Kidney tubule cell (primary cell): ENCODE data around the gene MIB2.

Source experiments
- DNase-seq: peaks from one replicate; pipeline ENCODE4 v3.0.0-alpha.2; 2018; ENCODE audit warnings: low spot score

Gene MIB2

DNA sequence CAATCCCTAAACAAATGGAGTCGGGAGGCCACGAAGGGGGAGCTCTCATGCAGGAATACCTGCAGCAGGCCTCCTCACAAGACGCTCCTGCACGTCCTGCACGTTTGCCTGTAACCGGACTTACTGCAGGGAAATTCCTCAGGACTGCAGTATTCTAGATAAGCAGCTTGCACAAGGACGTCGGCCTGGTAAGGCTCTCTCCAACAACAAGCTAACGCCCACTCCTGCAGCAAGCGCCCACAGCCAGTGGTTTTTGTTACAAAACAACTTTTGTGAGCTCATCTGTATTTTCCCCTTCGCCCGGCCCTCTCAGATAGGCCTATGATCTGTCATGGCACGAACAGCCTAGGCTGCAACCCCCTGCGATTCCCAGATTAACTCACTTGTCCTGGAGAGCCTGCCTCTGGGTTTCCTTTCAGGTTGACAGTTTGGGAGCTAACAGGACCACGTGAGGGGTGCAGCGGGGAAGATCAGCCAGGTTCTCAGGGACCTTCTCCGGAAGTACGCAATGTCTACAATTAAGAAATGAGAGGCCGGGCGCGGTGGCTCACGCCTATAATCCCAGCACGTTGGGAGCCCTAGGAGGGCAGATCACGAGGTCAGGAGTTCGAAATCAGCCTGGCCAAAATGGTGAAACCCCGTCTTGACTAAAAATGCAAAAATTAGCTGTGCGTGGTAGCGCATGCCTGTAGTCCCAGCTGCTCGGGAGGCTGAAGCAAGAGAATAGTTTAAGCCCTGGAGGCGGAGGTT is 921 bp upstream of the MIB2 start:
- DNase-seq: peak; percentile 84

DNA sequence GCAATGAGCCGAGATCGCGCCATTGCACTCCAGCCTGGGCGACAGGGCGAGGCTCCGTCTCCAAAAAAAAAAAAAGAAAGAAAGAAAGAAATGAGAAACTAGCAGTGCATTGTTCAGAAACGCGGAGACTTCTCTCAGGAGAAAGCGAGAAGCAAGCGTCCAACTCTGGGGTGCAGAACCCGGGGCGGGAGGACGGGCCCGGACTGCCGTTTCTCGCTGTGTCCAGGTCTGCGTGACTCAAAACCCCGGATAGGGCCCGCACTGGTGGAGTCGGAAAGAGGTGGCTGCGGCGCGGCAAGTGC is 395 bp upstream of the MIB2 start:
- DNase-seq: no peak

DNA sequence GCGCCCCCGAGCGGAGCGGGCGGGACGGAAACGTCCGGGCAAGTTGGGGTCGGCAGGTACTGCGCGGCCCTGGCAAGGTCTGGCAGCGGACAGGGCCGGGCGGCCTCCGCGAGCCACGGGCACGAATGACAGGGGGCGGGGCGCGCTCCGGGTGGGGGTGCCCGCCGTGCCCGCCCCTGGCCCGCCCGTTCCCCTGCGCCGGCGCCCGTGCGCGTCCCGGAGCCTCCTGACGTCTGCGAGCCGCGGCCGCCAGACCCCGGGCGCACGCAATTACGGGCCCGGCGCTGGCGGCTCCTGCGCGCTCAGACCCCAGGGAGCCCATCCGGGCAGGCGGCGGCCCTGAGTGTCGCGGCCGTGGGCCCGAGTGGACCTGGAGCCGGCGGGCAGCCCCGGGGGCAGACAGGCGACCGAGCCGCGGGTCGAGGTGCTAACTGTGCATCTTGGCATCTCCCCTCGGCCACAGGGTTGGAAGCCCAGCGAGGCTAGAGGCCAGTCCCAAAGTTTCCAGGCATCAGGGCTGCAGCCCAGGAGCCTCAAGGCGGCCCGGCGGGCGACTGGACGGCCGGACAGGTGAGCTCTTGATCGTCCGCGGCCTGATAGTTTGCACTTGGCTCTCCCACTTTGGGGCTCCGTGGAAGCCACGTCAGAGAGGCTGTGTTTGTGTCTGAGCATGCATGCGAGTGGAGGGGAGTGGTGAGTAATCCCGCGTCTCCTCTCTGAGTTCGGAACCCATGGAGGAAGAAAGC is 918 bp downstream of the MIB2 start:
- peak; percentile 34 for DNase-seq

DNA sequence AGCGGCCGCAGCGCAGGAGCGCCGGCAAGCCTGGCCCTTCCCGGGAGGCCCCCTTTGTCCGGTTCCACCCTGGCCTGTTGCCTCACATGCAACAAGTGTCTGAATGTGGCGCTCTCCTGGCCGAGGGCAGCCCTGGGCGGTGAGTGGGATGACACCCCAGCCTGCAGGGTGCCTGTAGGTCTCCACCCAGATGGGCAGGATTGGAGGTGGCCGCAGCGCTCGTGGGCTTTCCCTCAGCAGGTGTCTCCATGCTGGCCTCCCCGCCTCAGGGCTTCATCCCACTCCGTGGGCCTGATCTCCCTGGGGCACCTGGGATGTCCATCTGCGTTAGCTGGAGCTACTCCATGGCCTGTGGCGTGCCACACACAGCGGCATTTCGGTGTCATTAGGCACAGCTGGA is 1.5 kb downstream of the MIB2 start:
- no peak for DNase-seq

DNA sequence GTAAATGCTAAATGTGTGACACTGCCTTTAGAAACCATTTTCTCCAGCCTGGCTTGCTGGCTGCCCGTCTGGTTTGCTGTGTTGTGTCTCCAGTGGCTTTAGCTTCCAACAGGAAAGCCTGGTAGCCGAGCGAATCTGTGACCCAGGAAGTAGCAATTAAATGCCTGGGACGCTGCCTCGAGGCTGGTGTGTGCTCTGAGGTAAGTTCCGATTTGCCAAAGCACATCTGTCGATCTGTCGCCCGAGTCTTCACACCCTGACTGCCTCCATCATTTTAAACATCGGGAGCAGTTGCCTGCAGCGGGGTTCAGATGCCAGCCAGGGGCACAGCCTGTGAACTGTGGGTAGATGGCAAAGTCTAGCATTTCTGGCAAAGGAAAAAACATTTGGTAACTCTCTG is 2.2 kb downstream of the MIB2 start:
- no peak for DNase-seq

GRCh38 chr1:1617925-1618324 is 2.6 kb downstream of the MIB2 start:
- no peak for DNase-seq

DNA sequence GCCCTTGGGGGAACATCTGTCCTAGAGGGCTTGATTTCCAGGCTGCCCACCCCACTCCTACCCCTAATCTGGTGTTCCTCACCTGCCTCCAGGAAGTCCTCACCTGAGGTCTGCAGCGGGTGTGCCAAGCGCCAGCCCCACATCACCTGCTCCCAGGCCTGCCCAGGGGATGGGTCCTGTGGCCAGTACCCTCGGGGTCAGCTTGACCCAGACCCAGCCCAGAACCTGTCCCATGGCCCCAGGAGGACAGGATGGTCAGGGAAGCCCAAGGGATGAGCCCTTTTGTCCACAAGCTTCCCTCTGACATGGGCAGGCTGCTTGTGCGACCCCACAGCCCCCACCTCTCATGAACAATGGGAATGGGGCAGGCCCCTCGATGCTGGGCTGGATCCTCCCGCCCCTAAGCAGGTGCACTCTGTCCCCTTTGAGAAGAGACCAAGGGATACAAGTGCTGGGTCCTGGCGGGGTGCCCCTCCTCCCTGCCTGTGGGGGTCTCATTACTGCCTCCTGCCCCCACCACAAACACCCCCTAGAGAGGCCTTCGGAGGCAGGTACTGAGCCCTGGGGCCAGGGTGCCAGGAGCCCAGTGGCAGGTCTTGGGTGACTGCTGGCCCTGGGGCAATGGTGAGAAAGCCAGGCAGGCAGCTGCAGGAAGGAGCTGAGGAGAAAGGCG is 3.2 kb downstream of the MIB2 start:
- DNase-seq: no peak

DNA sequence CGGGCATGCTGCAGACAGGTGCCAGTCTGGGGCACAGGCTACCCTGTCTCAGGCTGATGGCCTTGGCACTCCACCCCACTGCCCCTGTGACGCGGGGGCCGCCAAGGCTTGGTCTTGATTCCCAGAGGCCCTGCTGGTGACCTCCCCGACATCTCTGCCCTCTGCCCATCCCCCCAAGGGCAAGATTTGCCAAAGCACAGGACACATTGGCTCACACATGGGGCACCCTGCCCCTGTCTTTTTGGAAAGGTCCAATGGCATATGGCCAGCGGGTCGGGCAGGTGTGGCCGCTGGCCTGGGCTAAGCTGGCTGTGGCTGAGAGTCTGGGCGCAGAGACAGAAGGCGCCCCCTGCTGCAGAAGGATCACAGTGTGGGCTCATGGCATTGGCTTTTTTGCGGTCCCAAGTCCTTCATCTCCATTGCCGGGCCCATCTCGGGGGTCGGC is 4.6 kb downstream of the MIB2 start:
- DNase-seq: no peak

DNA sequence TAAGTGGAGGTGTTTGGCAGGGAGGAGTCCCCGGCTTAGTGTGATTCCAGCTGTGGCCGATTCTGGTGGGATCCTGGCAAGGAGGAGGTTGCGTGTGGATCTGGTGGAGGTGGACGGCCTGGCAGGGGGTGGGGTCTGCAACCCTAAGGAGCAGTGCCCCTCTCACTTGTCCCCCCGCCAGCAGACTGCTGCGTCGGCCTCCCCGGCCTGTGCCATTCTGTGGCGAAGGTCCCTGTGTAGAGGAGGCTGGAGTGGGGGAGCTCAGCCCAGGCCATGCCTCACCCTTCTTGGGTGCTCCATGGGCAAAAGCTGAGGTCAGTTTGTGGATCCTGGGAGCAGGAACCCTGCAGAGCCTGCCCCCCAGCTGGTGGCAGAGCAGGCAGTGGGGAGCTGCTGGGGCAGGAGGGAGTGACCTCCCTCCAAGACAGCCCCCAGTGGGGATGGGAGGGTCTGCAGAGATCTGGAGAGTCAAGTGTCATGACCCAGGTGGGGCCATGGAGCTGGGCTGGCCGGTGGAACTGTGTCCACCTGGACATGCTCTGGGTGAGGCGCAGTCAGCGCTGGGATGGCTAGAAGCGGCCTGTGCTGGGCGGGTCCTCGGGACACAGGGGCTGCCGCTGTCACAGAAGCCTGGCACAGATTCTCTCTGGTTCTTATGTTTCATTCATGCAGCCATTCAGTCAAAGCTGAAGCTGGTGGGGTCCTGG is 5.3 kb downstream of the MIB2 start:
- no peak for DNase-seq

DNA sequence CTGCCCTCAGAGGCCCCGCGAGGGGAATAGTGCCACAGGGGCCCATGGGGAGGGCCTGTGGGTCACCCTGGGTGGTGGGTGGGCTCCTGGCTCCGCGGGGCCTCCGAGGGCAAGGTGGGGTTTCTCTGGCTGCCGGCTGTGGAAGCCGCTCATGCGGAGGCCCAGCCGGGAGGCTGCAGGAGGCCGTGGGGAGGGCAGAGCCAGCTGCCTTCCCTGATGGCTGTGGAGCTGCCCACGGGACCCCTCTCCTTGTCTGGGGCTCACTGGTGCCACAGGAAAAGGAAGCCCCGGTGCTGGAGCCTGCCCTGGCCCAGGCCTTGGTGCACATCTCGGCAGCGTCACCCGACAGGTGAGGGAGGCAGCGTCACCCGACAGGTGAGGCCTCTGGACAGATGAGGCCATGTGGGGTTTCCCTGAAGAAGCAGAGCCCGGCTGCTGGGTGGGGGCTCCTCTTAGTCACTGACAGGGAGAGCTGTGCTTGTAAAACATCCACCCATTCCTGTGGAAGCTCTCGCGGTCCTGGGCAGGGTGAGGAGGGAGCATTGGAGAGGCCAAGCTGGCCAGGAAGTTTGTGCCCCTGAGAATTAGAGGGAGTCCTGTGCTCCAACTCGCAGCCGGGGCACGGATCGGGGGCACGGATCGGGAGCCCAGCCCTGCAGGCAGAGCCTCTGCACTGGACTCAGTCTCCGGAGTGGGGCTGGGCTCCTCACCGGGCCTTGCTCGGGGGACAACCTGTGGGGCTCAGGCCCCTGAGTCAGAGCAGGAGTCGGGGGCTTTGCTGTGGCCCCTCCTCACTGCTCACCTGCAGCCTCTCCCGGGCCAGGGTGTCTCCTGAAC is 6.1 kb downstream of the MIB2 start:
- DNase-seq: no peak

DNA sequence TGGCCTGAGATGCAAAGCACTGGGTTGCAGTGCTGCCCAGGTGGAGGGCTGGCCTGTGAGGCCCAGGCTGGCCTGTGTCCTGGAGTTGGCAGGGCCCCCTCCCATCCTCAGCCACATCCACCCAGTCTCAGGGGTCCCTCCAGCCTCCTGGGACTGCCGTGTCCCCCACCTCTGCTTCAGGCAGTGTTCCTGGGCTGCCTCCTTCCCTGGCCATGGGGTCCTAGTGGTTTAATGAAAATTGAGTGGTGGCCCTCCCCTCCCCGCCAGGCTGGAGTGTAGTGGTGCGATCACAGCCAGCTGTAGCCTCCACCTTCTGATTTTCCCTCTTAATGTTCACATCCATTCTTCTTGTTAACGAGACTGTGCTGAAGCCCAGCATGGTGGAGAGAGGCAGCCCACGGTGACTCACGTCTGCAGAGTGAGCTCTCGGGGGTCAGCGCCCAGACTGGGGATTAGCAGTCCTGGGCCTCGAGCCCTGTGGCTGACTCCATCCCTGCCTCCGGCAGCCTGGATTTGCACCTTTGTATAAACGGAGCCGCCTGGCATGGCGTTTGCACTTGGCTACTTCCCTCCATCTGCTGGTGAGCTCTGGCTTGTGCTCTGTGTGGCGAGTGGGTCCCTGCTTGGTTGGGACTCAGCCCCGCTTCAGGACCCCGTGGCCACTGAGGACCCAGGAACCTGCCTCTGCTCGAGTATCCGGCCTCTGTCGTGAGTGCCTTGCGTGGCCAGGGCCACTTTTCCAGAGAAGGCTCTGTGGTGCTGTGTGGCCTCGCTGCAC is 6.9 kb downstream of the MIB2 start:
- DNase-seq: no peak

DNA sequence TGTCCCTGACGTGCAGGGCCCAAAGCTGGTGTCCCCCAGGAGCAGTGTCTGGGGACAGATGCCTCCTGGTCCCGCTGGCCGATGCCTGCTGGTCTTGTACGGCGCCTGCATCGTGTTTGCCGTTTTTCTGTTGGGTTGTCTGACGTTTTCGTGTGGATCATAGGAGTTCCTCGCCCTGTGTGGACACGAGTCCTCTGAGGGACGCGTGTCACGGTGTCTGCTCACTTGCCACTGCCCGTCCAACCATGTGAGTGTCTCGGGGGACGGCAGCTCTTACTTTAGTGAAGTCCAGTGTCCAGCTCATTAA is 7.4 kb downstream of the MIB2 start:
- DNase-seq: no peak

DNA sequence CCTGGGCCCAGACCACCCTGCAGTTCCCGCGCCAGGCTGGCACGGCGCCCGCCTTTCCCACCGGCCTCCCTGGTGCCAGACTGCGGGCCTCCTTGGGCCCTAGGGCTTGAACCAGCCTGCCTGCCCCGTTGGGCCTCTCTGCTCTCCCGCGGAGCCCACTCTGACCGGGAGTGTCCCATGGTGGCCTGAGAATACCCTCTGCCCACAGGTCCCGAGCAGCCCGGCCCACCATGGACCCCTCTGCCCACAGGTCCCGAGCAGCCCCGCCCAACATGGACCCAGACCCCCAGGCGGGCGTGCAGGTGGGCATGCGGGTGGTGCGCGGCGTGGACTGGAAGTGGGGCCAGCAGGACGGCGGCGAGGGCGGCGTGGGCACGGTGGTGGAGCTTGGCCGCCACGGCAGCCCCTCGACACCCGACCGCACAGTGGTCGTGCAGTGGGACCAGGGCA is 7.9 kb downstream of the MIB2 start:
- no peak for DNase-seq

DNA sequence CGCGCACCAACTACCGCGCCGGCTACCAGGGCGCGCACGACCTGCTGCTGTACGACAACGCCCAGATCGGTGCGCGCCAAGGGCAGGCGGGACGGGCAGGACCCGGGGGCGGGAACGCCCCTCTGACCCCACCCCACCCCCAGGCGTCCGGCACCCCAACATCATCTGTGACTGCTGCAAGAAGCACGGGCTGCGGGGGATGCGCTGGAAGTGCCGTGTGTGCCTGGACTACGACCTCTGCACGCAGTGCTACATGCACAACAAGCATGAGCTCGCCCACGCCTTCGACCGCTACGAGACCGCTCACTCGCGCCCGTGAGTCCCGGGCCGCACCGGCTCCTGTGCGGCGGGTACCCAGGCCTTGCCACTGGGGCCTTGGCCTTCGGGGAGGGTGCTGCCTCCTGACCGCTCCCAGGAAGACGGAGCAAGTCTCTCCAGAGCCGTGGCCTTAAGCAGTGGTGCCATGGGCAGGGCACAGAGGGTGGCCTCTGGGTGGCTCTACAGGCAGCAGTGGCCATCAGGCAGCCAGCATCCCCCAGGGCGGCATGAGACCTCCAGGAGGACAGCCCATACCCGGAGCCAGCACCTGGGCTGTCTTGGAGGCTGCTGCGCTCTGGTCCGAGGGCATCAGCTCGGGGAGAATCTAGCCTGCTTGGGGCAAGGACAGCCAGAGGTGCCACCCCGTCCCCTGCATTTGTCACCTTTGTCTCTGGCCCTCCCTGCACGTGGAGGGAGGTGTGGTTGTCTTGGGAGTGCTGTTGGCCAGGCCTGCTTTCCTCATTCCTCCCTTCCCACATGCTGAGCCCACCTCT is 8.5 kb downstream of the MIB2 start:
- no peak for DNase-seq

DNA sequence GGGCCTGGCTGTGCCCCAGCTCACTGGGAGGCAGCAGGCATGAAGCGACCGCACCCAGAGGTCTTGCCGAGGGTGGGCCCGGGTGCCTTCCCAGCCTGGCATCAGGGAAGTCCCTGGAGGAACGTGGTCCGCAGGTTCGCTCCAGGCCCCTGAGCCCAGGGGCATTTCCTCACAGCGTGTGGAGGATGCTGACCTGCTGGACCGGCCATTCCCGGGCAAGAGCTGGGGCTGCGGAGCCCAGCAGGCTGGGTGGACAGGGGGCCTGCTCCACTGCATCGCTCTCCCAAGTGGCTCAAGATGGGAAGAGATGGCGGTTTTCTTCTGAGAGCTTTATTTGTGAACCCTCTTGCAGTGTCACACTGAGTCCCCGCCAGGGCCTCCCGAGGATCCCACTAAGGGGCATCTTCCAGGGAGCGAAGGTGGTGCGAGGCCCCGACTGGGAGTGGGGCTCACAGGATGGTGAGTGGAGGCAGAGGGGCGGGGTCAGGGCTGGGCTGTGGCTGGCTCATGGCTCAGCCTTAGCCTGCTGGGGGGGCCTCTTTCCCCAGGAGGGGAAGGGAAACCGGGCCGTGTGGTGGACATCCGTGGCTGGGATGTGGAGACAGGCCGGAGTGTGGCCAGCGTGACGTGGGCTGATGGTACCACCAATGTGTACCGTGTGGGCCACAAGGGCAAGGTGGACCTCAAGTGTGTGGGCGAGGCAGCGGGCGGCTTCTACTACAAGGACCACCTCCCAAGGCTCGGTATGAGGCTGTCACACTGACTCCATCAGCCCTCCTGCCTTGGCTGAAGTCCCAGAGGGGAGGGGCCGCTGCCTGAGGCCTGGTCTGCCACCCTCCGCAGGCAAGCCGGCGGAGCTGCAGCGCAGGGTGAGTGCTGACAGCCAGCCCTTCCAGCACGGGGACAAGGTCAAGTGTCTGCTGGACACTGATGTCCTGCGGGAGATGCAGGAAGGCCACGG is 9.4 kb downstream of the MIB2 start:
- DNase-seq: no peak

- DNase-seq: no peak
These were observed 10.1 kb downstream of the MIB2 start for GRCh38 chr1:1625404-1625775.

DNA sequence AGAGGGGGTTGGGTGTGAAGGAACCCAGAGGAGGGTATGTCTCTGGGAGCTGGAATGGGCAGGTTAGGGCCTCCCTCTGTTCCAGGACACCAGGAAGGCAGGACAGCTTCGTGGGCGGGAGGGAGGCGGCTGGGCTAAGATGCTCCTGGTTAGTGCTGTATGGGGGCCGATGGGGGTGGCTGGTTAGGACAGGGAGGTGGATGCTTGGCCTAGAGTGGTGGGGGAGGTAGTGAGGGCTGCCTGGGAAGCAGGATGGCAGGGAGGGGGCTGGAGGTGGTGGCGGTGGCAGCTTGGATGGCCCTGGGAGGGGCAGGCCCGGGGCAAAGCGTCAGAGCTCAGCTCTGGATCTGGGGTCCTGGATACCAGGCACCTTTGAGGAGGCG is 10.5 kb downstream of the MIB2 start:
- DNase-seq: no peak

- no peak for DNase-seq
These were observed 11.2 kb downstream of the MIB2 start for GRCh38 chr1:1626207-1627141.
